H1 (cell line): ENCODE data around the gene PANK3. TPM values are rescaled to one million over a fixed set of nuclear protein-coding genes. Genes with fewer than 3 reads are reported as not detected.

Experiments
- CTCF ChIA-PET: fragments of 300-600 bp; sonication (Branson Sonifier 250); formaldehyde crosslinking; loops from one replicate; lab custom pipeline; 2021; ENCODE audit not compliant: partially characterized antibody; lab: Charles Lee
- POLR2A ChIA-PET: fragments of 300-600 bp; sonication (Branson Sonifier 250); formaldehyde crosslinking; loops from one replicate; lab custom pipeline; 2021; ENCODE audit warnings: inconsistent platforms; ENCODE audit not compliant: partially characterized antibody; lab: Charles Lee
- DNase-seq, 2 experiments: peaks; one replicate each; pipeline versions ENCODE4 v3.0.0 to v3.0.0-alpha.2; 2010 to 2022; ENCODE audit warnings: low spot score in 2 of 2, low read depth in 1 of 2, mixed read lengths in 1 of 2
- FAIRE-seq: peaks from 2 replicates; lab custom pipeline; 2011; peaks lifted over from hg19 to GRCh38; lab: Jason Lieb, UNC
- H2AFZ ChIP-seq: 2 replicates; pipeline ENCODE4 v1.8.1; 2012; ENCODE audit warnings: low read length, inconsistent platforms
- H2AK5ac ChIP-seq: 2 replicates; pipeline ENCODE4 v1.6.1; 2013; ENCODE audit warnings: low read depth, low read length
- H2BK120ac ChIP-seq: replicated peaks from 2 replicates; pipeline ENCODE3; 2013; ENCODE audit warnings: low read depth, low read length, inconsistent platforms
- H2BK12ac ChIP-seq: 2 replicates; pipeline ENCODE4 v1.6.1; 2013; ENCODE audit warnings: low read depth, low read length
- H2BK15ac ChIP-seq: 2 replicates; pipeline ENCODE4 v1.6.1; 2013; ENCODE audit warnings: low read length
- H2BK20ac ChIP-seq: 2 replicates; pipeline ENCODE4 v1.6.1; 2013; ENCODE audit warnings: low read length
- H2BK5ac ChIP-seq: 2 replicates; pipeline ENCODE4 v1.6.1; 2013; ENCODE audit warnings: low read depth, low read length
- H3K14ac ChIP-seq: 2 replicates; pipeline ENCODE4 v1.6.1; 2013; ENCODE audit warnings: inconsistent platforms; ENCODE audit not compliant: insufficient read length
- H3K18ac ChIP-seq: 2 replicates; pipeline ENCODE4 v1.6.1; 2013; ENCODE audit warnings: low read length; ENCODE audit errors: extremely low read depth
- H3K23ac ChIP-seq: 2 replicates; pipeline ENCODE4 v1.6.1; 2013; ENCODE audit warnings: inconsistent platforms; ENCODE audit not compliant: insufficient read length
- H3K23me2 ChIP-seq: 2 replicates; pipeline ENCODE4 v1.6.1; 2013; ENCODE audit warnings: low read depth, low read length
- H3K27ac ChIP-seq: 2 replicates; pipeline ENCODE4 v1.6.1; 2011; ENCODE audit warnings: low read depth, low read length, inconsistent platforms
- H3K27me3 ChIP-seq, 4 experiments: replicated peaks in 1 of 4; 1 replicate in 1 of 4; 2 replicates in 3 of 4; pipeline versions ENCODE4 v1.6.1 to v1.8.1; 2011 to 2013; ENCODE audit warnings: low read length in 3 of 4, mild to moderate bottlenecking in 3 of 4, inconsistent platforms in 2 of 4, mixed read lengths in 2 of 4, moderate library complexity in 1 of 4; ENCODE audit not compliant: control insufficient read depth in 3 of 4, insufficient read depth in 3 of 4; ENCODE audit errors: extremely low read depth in 1 of 4
- H3K36me3 ChIP-seq, 4 experiments: 2 replicates each; pipeline versions ENCODE4 v1.6.1 to v1.8.1; 2011 to 2013; ENCODE audit warnings: mild to moderate bottlenecking in 4 of 4, low read length in 3 of 4, moderate library complexity in 2 of 4, control low read depth in 1 of 4, inconsistent platforms in 1 of 4; ENCODE audit not compliant: insufficient read depth in 4 of 4, control insufficient read depth in 2 of 4
- H3K4ac ChIP-seq: replicated peaks from 2 replicates; pipeline ENCODE3; 2013; ENCODE audit warnings: low read length, low read depth, mixed read lengths, inconsistent platforms; ENCODE audit not compliant: insufficient read length
- H3K4me1 ChIP-seq, 4 experiments: replicated peaks in 1 of 4; 1 replicate in 1 of 4; 2 replicates in 3 of 4; pipeline versions ENCODE4 v1.6.1 to v1.8.1; 2011 to 2013; ENCODE audit warnings: low read length in 3 of 4, inconsistent platforms in 2 of 4, mixed read lengths in 1 of 4; ENCODE audit not compliant: insufficient read depth in 4 of 4, control insufficient read depth in 3 of 4
- H3K4me2 ChIP-seq, 2 experiments: 2 replicates each; pipeline versions ENCODE4 v1.6.1 to v1.8.1; 2011 to 2013; ENCODE audit warnings: low read depth in 2 of 2, low read length in 2 of 2, control low read depth in 1 of 2, inconsistent platforms in 1 of 2, mild to moderate bottlenecking in 1 of 2; ENCODE audit not compliant: insufficient read depth in 1 of 2
- H3K4me3 ChIP-seq, 4 experiments: fragments of 200-600, 300-600 bp in 1 of 4; sonication (generic), shearing (Covaris generic), sonication (Bioruptor Twin) in 1 of 4; 2 replicates each; pipeline versions ENCODE4 v1.5.1 to v1.8.1; 2011 to 2016; ENCODE audit warnings: low read length in 4 of 4, low read depth in 3 of 4, control low read depth in 2 of 4, inconsistent platforms in 2 of 4, mild to moderate bottlenecking in 2 of 4, mixed read lengths in 1 of 4, moderate library complexity in 1 of 4; ENCODE audit not compliant: insufficient read depth in 2 of 4; ENCODE audit errors: extremely low read depth in 1 of 4
- H3K56ac ChIP-seq: replicated peaks from 2 replicates; pipeline ENCODE3; 2013; ENCODE audit warnings: low read depth, mild to moderate bottlenecking, mixed read lengths, low read length, inconsistent platforms; ENCODE audit not compliant: insufficient read length
- H3K79me1 ChIP-seq: 2 replicates; pipeline ENCODE4 v1.6.1; 2013; ENCODE audit warnings: low read depth, low read length, control low read depth
- H3K79me2 ChIP-seq, 2 experiments: 2 replicates each; pipeline versions ENCODE4 v1.6.1 to v1.8.1; 2012 to 2013; ENCODE audit warnings: low read length in 2 of 2, mild to moderate bottlenecking in 2 of 2, inconsistent platforms in 1 of 2; ENCODE audit not compliant: insufficient read depth in 2 of 2, control insufficient read depth in 1 of 2
- H3K9ac ChIP-seq, 4 experiments: replicated peaks in 1 of 4; 1 replicate in 1 of 4; 2 replicates in 3 of 4; pipeline versions ENCODE4 v1.6.1 to v1.8.1; 2011 to 2013; ENCODE audit warnings: low read depth in 3 of 4, low read length in 3 of 4, control low read depth in 2 of 4, mild to moderate bottlenecking in 2 of 4, moderate library complexity in 2 of 4, inconsistent platforms in 1 of 4; ENCODE audit errors: extremely low read depth in 1 of 4
- H3K9me3 ChIP-seq, 2 experiments: 2 replicates each; pipeline versions ENCODE4 v1.6.1 to v1.8.1; 2012 to 2013; ENCODE audit warnings: mild to moderate bottlenecking in 2 of 2, moderate library complexity in 2 of 2, control low read depth in 1 of 2, inconsistent platforms in 1 of 2, low read depth in 1 of 2, low read length in 1 of 2, mixed read lengths in 1 of 2; ENCODE audit not compliant: insufficient read depth in 2 of 2
- H4K20me1 ChIP-seq, 2 experiments: replicated peaks in 1 of 2; 2 replicates each; pipeline versions ENCODE3 to v1.8.1; 2011 to 2013; ENCODE audit warnings: inconsistent platforms in 2 of 2, low read length in 2 of 2, mild to moderate bottlenecking in 1 of 2; ENCODE audit not compliant: insufficient read depth in 2 of 2, control insufficient read depth in 1 of 2
- H4K5ac ChIP-seq: 2 replicates; pipeline ENCODE4 v1.6.1; 2013; ENCODE audit warnings: low read length, low read depth, mixed read lengths, inconsistent platforms; ENCODE audit not compliant: insufficient read length
- H4K8ac ChIP-seq: 2 replicates; pipeline ENCODE4 v1.8.0; 2013; ENCODE audit warnings: mild to moderate bottlenecking, moderate library complexity, low read length, inconsistent platforms; ENCODE audit not compliant: insufficient read depth; ENCODE audit errors: extremely low read depth
- H4K91ac ChIP-seq: replicated peaks from 2 replicates; pipeline ENCODE3; 2013; ENCODE audit warnings: low read length, mixed read lengths, inconsistent platforms; ENCODE audit not compliant: insufficient read length
- BACH1 ChIP-seq: IDR thresholded peaks from 2 replicates; pipeline ENCODE4 v1.6.1; 2012; ENCODE audit warnings: low read length, improper control_type of control experiment
- POLR2AphosphoS5 ChIP-seq: IDR thresholded peaks from 2 replicates; pipeline ENCODE4 v1.6.1; 2011; ENCODE audit warnings: low read depth, low read length
- WGBS, 2 experiments: shearing (Covaris generic) in 1 of 2; methylation state at CpG; one replicate each; pipeline versions ENCODE4 v1.1.6 to v1.1.7; 2013 to 2015; ENCODE audit warnings: low lambda C conversion rate in 2 of 2, mixed read lengths in 2 of 2, inconsistent platforms in 1 of 2, low coverage in 1 of 2, missing lambda C conversion rate in 1 of 2; ENCODE audit not compliant: insufficient replicate concordance in 2 of 2, insufficient coverage in 1 of 2, insufficient read length in 1 of 2; ENCODE audit errors: extremely low coverage in 1 of 2, missing lambda C conversion rate in 1 of 2; 5-methylcytosine and 5-hydroxymethylcytosine counted together
- polyA plus RNA-seq, 7 experiments: library from polyadenylated mRNA; depleted of rRNA in 3 of 7; stranded (reverse) in 5 of 7; unstranded in 2 of 7; fragments of >200 nt in 5 of 7; fragments of 200-250 nt in 2 of 7; gene quantifications; 1 replicate in 5 of 7; 2 replicates in 1 of 7; 4 replicates in 1 of 7; pipeline versions ENCODE4 v1.2.1 to v1.2.3, GENCODE V29; 2011 to 2013; ENCODE audit warnings: missing spikeins in 2 of 7, mixed read lengths in 2 of 7
- total RNA-seq: library from RNA; stranded (reverse); fragmentation: NEBNext Ultra II Directional; extraction: Animal tissue kit (Norgen Biotek cat#: 25700); gene quantifications from 2 replicates; pipeline ENCODE4 v1.2.1, GENCODE V29; 2021
- TF ChIP-seq, protein P1 (sequence below), 3 experiments: IDR thresholded peaks; 1 replicate in 2 of 3; 2 replicates in 1 of 3; pipeline versions ENCODE4 v1.5.1 to v1.6.1; 2011; ENCODE audit warnings: low read length in 3 of 3, mild to moderate bottlenecking in 3 of 3, inconsistent platforms in 2 of 3, low read depth in 1 of 3, moderate library complexity in 1 of 3; ENCODE audit not compliant: insufficient read depth in 1 of 3; ENCODE audit errors: control extremely low read depth in 1 of 3

PANK3 gene
- total and polyA plus RNA-seq, 2 of the 8 experiments (the other 6 are each of a cell fraction or from before 2014, with no cell fraction given): 8.6 to 101 TPM

DNA sequence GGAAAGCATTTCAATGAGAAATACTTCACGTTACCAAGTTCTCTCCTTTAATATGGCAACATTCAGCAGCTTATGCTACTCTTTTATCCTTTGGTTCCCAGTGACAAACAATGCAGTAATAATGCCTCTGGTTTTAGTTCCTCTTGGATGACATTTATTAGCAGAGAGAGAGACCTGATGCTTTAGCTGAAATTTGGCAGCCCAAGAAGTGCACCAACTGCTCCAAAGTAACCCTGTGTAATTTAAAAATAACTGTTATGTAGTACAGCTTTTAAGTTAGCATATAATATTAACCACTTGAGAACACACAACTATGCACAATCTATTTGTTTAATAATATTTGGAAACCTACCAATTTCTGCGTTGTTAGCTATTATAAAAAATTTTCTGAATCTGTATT, 21.8 kb downstream of the PANK3 start:
- no peak overlapping the region for H3K14ac ChIP-seq
- no peak overlapping the region for H2BK120ac ChIP-seq
- no peak overlapping the region for H2BK12ac ChIP-seq
- ChIA-PET POLR2A (interaction anchor here (0.7 to 0.8 kb wide), 2 partner anchors 10 to 132 kb away, joined by 3 read pairs; no protein-coding TSS in a partner anchor), CTCF (interaction anchor here (0.5 to 1.4 kb wide), 2 partner anchors 25 to 33 kb away, joined by 3 read pairs; no protein-coding TSS in a partner anchor)
- H3K4me2 ChIP-seq: no peak overlapping the region
- no peak overlapping the region for H3K23ac ChIP-seq
- no peak overlapping the region for H3K4ac ChIP-seq
- H3K79me2 ChIP-seq: peaks cover 0 to 14% of the 10 kb centered on the region in 2 experiments; a peak in 2 of 4 replicates
- peaks cover 0 to 5% of the 10 kb centered on the region in 2 experiments for H4K20me1 ChIP-seq
- H3K23me2 ChIP-seq: no peaks in the 10 kb centered on the region
- H3K27ac ChIP-seq: no peak overlapping the region
- no peak overlapping the region for H4K5ac ChIP-seq
- no peak overlapping the region for H2BK15ac ChIP-seq
- H3K27me3 ChIP-seq: no peaks in the 10 kb centered on the region
- no peak for DNase-seq
- TF ChIP-seq, protein P1, sequence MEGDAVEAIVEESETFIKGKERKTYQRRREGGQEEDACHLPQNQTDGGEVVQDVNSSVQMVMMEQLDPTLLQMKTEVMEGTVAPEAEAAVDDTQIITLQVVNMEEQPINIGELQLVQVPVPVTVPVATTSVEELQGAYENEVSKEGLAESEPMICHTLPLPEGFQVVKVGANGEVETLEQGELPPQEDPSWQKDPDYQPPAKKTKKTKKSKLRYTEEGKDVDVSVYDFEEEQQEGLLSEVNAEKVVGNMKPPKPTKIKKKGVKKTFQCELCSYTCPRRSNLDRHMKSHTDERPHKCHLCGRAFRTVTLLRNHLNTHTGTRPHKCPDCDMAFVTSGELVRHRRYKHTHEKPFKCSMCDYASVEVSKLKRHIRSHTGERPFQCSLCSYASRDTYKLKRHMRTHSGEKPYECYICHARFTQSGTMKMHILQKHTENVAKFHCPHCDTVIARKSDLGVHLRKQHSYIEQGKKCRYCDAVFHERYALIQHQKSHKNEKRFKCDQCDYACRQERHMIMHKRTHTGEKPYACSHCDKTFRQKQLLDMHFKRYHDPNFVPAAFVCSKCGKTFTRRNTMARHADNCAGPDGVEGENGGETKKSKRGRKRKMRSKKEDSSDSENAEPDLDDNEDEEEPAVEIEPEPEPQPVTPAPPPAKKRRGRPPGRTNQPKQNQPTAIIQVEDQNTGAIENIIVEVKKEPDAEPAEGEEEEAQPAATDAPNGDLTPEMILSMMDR (IDR thresholded peaks at IDR 0.05; ENCODE audit: control extremely low read depth in 1 of 3, insufficient read depth in 1 of 3, low read depth in 1 of 3, low read length in 3 of 3): no peak
- TF ChIP-seq POLR2AphosphoS5 (no peak), BACH1 (no peak)
- TF ChIP-seq, all 59 proteins: peak for 0
- H3K4me3 ChIP-seq: no peak overlapping the region
- H3K9me3 ChIP-seq: no peaks in the 10 kb centered on the region
- H4K8ac ChIP-seq: no peak overlapping the region
- WGBS, 2 experiments: 95% methylated on average over 2 of the region's 2 CpGs; no CpG with 5 or more reads in 1 of the 2 experiments
- H2AFZ ChIP-seq: no peak overlapping the region
- H2BK5ac ChIP-seq: no peak overlapping the region
- no peak for FAIRE-seq
- no peaks in the 10 kb centered on the region for H3K4me1 ChIP-seq
- no peak overlapping the region for H3K18ac ChIP-seq
- peaks cover 2% of the 10 kb centered on the region; the same call in 1 of the 2 replicates for H3K79me1 ChIP-seq
- no peak overlapping the region for H3K56ac ChIP-seq
- H4K91ac ChIP-seq: no peak overlapping the region
- H2AK5ac ChIP-seq: no peak overlapping the region
- no peak overlapping the region for H2BK20ac ChIP-seq
- peaks cover 7 to 89% (median 45%) of the 10 kb centered on the region in 4 experiments for H3K36me3 ChIP-seq
- no peak overlapping the region for H3K9ac ChIP-seq
